ENCODE measurements around the gene PHAF1.

GRCh38 chr16:67108931-67109406, 772 bp upstream of the PHAF1 start:
- TF ChIP-seq, protein P1, sequence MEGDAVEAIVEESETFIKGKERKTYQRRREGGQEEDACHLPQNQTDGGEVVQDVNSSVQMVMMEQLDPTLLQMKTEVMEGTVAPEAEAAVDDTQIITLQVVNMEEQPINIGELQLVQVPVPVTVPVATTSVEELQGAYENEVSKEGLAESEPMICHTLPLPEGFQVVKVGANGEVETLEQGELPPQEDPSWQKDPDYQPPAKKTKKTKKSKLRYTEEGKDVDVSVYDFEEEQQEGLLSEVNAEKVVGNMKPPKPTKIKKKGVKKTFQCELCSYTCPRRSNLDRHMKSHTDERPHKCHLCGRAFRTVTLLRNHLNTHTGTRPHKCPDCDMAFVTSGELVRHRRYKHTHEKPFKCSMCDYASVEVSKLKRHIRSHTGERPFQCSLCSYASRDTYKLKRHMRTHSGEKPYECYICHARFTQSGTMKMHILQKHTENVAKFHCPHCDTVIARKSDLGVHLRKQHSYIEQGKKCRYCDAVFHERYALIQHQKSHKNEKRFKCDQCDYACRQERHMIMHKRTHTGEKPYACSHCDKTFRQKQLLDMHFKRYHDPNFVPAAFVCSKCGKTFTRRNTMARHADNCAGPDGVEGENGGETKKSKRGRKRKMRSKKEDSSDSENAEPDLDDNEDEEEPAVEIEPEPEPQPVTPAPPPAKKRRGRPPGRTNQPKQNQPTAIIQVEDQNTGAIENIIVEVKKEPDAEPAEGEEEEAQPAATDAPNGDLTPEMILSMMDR (IDR thresholded peaks at IDR 0.05; ENCODE audit: low read length) = no peak
- no peak for TF ChIP-seq EZH2 (IDR thresholded peaks at IDR 0.05; ENCODE audit: borderline replicate concordance, low read length)
